NCI-H187 treated with DMSO at 0.1 percent for 48 hours (cell line): ENCODE results near the gene GPC4.

Source experiments
- DNase-seq: peaks from one replicate; lab custom pipeline; 2025; lab: John Stamatoyannopoulos, UW

The GPC4 gene

DNA sequence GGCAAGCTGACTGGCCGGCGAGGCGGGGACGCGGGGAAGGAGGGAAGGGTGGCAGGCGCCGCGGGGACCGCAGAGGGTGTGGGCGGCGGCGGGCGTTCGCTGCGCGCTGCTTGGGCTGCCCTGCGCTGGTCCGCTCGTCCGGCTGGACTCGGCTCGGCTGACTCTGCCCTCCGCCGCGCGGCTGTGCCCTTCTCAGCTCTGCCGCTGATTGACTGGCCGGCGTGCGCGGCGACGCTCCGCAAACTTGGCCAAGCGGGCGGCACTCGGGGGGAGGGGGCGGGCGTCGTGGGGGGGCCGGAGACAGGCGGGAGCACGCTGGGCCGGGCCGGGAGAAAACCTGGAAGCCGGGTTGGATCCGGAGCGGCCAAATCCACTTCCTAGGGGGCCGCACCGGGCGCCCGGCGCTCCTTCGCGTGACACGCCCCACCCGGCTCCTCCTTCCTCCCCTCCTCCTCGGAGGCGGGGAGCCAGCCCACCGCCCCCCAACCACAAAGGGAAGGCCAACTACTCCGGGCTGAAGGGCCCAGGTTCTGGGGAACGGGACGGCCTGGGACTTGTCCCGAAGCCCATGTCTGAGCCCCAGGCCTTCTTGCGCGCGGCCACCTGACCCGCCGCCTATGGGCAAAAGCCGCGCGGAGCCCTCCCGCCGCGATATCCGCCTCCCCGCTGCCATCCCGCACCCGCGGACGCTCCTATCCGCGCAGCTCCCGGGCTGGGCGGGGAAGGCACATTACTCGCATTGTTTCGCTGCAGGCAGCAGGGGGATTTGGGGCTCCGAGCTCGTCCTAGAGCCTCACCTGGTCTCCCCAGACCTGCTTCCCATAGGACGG lies at the start of gene GPC4:
Gene GPC4 (minus strand): TSS at position 214 of the 830 bp plus-strand sequence. CDS start 524 bp downstream, outside the sequence.
- DNase-seq = no peak

DNA sequence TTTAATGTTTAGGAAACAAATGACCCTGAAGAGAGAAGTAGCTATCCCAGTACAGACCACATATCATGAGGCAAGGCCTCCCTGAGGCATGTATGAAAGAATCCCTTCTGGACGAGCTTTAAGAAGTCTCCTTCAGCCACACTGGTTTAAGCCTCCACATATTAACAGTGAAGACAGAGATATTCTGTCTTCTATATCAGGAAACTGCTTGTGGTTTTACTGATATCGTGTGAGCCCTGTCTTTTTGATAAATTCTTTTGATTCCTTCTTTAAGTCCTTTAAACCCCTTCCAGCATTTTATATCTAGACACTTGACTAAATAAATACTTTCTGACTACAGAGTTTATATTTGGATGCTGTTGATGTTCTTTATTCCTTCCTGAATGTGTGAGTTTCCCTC lies 45.9 kb upstream of the GPC4 start:
- DNase-seq = no peak

DNA sequence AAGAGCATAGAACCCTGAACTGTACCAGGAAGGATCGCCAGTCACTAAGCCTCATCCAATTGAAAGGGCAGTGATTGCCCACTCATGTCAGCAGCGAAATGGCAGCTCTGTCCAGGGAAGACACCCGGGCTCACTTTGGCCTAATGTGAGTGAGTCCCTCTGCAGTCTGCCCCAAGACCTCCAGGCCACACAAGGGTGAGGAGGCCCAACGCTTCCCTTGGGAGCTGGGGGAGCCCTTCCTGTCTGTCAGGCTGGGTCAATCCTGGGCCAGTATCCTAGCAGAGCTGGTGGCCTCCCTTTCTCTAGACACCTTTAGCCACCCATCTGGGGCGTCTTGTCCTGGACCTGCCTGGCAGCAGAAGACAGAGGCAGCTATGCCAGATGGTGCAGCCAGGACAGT lies 39.6 kb upstream of the GPC4 start:
- DNase-seq = no peak

DNA sequence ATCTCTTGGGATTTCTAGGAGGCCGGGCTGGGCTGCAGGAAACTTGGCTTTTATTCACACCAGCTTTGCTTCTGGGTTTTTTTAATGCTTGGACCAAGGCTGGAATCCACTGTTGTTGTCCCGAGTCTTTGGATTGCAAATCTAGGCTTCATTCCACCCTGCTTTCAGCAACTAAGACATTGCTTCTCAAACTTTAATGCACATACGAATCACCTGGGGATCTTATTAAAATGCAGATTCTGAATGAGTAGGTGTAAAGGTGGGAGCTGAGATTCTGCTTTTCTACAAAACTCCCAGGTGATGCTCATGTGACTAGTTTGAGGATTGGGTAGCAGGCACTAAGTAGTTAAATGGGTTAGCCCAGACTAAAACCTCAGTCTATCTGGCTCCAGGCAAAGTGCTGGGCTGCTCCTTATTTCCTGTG lies 39.2 kb upstream of the GPC4 start:
- no peak for DNase-seq

DNA sequence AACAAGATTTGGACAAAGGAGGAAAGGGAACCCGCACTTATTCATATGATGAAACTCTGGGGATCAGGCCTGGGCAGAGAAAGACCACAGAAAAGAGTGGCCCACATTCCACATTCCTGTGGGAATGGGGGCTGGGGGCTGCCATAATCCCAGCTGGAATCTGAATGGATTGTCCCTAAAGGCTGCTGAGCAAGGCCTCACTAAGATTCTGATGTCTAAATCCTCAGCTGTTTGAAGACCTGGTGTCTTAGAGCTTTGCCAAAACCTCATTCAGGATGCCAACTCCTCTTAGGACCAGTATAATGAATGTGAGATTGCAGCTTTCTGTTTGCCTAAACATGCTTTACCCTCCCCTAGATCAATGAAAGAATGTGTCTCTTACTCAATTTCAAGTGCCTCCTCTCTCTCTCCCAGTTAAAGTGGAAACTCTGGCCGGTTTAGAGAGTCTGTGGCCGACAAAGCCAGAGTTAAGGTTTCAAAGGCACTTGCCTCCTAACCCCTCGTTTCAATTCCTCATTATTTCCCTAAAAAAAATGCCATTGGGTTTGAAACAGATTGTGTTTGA lies 33.3 kb upstream of the GPC4 start:
- DNase-seq = no peak

DNA sequence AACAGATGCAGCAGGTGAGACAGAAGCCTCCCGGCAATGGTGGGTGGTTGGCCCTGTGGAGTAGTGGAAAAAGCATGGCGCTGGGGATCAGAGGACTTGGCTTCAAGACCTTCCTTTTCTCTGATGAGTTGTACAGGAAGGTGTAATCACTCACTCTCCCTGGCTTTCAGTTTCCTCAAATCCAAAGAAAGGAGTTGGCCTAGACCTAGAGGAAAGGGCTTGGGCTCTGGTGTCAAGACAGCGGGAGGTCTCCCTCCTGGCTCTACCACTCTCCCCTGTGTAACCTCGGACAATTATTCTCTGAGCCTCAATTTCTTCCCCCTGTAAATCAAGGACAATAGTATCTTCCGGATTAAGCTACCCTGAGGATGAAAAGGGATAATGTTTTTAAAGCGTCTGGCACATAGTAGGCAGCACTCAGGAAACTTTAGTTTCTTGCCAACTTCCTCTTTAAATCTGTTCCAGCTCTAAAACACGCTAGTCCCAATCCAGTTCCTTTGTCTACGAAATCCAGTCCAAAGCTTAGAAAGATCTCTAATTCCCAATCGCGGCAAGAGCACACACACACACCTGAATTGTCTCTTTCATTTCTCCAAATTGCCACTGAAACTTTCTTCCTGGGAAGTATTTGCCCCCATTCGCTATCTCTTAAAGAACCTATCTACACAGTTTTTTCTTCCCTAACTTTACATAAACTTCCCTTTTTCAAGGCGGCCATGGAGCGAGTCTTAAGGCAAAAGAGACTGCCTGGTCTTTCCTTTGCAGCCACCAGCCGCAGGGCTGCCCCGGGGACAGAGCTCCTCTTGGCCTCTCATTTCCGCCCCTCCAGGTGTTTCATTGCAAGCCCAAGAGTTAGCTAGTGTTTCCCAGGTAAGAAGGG lies 29.9 kb upstream of the GPC4 start:
- no peak for DNase-seq

DNA sequence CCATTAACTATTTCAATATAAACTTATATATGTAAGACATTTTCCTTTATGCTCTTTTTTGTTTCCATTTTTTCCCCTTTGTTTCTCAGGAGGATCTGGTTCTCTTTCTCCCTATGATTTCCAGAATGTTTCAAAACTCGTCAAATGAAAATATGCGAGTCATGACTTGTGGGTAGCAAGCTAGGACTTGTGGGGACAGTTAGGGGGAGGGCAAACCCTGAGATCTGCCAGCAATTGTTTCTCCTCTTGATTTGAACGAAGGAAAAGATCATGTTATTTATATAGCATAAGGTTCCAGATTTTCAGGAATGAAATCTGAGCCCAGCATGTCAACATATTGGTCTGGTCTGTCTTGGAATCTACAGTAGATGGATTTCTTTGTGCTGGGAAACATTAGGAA lies 28.9 kb upstream of the GPC4 start:
- DNase-seq = no peak

DNA sequence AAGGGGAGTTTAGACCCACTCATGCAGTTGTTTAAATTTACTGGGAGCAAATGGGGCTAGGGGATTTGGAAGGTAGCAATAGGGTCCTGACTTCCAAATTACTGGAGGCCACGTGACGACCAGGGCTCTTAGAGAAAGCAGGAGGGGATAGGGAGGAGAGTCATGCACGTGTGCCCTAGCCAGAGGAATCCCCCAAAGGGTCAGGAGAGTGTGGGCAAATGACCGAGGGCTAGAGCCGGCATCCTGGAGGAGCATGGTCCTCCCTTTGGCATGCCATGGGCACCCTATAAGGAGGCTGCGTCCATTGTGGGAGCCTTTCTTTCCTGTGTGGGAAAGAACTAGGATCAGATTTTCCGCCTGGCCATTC lies 25.5 kb upstream of the GPC4 start:
- DNase-seq = no peak

DNA sequence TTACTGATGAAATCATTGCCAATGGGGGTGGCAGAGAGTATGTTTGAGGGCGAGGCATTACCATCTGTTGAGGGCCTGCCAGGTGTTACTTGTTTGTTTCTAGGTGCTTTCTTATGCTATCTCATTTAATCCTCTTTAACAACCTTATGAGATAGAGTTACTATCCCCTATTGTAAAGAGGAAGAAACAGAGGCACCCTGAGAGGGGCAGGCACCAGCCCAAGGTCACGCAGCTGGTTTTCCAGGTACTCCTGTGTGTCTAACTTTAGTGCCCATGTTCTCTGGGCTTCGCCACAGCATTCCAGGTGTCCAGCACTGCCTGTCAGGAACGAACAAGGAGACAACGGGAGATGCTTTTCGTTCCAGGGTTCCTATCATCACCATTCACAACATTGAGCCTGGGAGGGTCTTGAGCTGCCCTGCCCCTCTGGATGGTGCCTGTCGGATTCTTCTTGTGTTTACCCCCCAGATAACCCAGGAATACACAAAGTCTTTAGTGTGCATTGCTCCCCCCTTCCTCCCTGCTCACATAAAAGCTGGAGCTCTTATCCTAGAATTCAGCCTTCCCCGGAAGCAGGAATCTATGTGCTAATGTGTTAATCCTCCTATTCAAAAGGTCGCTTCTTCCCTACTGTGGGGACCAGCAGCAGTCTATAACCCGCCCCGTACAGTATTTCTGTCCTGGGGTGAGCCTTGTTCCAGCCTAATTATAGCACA lies 24.9 kb upstream of the GPC4 start:
- no peak for DNase-seq

DNA sequence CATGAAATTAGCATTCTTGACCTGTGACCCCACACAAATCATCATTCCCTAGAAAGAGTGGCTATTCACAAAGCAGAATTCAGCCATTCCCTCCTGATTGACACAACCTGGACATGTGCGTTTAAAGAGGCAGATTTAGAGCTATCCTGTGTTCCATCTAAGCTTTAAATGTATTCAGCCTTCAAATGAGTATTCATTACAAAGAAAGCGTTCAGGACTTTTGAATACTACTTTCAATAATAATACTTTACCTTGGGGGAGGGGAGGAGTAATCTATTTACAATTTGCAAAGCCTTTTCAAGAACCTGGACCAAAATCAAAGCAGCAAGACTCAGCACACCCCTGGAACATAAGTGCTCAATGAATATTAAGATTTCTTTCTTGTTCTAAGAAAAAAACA lies 22.5 kb upstream of the GPC4 start:
- DNase-seq = no peak

DNA sequence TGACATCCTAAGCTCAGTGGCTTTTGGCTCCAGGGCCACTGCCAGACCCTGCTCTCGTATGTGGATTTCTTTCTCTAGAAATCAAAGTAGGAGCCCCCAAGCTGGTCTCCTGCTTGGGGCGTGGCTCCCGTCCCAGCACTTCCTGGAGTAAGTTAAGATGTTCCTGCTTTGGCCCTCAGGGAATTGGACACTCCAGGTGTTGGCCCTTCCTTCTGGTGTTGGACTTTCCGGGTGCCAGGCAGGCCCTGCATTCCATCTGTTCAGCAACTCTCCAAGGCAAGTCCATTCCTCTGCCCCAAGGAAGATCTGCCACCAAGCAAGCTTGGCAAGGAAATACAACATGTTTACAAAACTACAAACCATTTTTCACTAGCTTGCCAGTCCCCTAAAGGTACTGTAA lies 22.1 kb upstream of the GPC4 start:
- DNase-seq = no peak

DNA sequence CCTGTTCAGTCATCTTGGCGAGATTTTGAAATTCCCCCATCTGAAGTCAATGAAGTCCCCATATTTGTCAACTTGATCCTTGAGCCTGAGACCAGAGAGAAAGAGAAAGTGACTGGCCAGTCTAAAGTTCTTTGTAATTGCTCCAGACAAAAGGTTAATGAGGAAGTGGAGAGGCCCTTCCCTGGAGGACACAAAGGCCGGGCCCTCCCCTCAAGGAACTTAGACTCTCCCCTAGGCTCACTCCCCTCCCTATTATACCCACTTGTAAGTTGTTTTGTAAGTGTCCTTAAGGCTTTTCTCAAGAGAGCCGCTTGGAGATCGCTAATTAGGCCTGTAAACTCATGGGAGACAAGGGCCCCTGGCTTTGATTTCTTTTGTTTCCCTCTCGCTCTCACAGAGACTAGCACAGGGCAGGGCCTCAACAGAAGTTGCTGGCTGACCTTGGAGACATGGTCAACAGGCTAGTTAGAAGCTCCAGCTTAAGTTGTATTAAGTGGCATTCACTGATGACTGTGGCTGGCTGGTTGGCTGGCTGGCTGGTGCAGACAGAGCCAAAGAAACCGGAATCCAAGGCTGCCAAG lies 20.3 kb upstream of the GPC4 start:
- DNase-seq = no peak

DNA sequence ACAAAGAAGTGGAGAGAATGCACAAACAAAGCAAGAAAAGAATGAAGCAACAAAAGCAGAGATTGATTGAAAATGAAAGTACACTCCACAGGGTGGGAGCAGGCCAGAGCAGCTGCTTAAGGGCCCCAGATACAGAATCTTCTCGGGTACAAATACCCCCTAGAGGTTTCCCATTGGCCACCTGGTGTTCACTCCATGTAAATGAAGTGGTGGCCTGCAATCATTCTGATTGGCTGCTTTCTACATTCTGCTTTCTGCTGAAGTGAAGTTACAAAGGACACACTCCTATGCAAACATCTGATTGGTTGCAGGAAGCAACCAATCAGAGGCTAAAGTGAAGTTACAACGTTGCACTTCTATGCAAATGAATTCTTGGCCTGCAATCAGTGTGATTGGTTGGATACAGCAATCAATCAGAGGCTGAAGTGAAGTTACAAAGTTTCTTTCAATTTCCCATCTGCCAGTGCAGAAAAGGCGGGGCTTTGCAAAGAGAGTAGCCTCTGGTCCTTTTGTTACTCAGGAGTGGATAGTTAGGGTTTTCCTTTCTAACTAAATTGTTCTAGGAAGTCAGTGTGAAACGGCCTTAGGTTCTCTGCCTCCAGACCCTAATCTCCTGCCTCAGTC lies 19.0 kb upstream of the GPC4 start:
- no peak for DNase-seq

DNA sequence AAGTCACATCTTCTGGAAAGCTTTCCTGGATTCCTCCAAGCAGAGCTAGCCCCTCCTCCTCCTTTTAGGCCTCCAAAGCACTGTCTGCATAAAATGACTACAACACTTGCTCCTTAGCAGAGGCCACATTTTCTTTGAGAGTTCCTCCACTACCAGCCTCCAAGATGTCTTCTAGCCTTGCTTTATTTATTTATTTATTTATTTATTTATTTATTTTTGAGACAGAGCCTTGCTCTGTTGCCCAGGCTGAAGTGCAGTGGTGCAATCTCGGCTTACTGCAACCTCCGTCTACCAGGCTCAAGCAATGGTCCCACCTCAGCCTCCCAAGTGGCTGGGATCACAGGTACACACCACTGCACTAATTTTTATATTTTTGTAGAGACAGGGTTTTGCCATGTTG lies 4.6 kb upstream of the GPC4 start:
- DNase-seq = no peak

DNA sequence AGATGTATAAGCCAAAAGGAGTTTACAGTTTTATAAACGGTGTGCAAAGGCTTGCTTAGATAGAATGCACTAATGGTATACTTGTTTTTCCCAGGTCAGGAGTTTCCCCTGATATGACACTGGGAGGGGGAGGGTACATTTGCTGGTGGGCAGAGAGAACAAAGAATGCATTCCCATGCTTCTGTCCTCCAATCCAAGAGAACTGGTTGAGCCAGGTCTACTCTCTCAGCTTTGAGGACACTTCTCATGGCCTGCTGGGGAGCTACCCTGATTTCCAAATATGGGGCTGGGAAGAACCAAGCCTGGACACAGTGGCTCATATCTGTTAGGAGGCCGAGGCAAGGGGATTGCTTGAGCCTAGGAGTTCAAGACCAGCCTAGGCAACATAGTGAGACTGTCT lies 3.3 kb upstream of the GPC4 start:
- no peak for DNase-seq

DNA sequence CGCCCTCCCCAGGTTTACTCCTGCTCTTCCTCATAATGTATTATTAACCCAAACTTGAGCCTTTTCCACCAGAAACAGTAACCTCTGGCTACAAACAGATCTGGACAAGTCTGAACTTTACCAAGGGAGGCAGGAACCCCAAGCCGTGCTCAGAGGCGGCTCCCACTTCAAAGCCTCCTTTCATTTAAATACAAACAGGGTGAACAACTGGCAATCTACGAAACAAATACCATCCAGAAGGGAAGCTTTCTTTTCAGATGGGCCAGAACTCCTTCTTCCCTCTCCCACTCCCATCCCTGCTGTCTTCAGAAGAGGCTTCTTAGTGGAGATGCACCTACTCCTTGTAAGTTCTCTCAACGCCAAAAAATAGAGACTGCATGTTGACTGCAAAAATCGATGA lies 2.1 kb upstream of the GPC4 start:
- DNase-seq = no peak

DNA sequence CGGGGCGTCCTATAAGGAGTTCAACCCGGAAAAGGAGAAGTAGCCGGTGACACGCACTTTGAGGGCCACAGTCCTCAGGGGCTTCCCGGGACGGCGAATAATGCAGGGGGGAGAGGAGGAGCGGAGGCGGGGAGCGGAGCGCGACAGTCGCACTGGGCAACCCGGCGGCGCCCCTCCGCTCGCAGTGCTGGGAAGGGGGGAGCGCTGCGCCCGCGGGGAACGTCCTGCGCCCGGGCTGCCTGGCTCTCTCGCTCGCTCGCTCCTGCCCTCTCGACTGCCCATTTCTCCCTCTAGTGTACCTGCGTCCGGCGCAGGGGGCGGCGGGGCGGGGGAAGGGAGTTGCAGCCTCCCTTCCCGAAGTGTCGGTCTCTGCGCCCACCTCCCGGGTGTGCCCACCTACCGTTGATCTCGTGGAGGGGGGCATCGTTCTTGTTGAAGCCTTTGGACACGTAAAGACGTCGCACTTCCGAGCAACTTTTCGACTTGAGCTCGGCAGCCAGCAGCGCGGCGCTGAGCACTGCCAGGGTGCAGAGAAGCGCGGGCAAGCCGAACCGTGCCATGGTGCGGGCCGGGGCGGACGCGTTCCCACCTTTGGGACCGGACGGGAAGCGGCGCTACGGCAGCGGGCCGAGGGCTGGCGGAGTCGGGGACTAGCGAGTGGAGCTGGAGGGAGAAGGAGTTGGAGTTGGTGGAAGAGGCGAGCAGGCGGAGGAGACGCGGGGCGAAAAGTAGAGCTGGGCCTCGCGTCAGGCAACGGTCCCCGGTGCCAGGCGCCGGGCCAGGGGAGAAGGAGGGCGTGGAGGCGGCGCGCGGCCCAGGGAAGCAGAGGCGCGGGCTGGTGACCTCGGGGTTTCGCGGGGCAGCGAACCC lies 648 bp downstream of the GPC4 start:
- no peak for DNase-seq

DNA sequence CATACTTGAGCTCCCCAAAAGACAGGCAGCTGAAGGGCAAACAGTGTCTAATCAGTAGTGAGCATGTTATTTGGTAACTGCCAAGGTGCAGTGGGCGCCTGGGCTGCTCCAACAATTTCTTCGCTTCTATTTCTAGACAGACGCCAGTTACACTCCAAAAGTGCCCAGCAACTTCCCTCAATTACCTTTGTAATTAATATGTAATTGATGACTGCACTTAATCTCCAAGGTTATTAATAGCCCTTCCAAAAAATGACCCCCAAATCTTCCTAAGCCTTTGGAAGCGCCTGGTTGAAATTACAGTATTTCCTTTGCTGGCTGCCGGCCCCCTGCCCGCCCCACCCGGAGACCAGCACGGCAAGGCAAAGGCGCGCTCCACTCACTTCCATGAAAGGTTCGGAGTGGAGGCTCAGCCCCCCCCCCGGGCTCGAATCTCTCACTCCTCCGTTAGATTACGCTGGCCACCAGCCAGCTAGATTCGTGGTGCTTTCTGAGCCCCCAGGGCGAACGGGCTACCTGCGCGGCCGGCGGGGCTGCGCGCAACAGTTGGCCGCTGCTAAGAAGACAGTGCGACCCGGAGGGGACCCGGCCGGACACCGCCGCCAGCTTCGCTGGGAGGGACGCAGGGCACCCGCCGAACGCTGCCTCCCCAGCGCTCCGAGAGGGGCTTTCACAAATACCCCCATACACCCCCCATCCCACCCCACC lies 1.9 kb downstream of the GPC4 start:
- DNase-seq = no peak

DNA sequence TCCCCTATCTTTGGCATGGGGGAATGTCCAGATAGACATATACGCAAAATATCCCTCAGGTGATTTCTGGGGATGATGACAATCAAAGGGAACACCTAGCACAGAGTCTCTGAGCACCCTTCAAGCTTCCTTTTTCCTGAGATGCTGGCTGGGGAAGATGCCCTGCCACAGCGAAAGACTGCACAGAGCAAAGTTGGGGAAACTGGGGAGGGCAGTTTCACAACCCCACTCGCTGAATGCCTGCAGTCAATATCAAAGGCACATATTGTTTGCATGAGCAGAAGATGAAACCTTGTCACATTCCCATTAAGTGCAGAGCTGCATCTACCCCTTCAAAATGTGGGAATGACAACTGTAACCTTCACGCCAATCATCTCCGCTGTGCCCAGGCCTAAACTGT lies 2.6 kb downstream of the GPC4 start:
- DNase-seq = no peak

DNA sequence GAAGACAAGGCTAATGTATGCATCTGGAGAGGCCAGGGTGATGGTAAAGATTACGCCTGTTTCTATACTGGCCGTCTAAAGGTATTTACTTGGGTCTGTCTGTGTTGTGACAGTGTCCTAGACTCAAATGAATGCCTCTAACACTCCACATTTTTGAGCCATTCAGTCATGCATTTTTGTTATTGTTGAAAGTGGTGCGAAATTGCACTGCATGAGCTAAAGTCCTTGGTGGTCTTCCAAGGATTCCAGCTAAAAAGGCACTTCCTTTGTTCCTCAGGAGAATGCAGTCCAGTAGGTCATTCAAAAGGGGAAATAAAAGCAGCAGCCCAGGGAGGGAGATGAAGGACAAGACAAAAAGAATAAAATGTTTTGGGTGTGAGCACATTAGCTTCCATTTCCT lies 3.0 kb downstream of the GPC4 start:
- DNase-seq = no peak
